ENCODE results near the gene BPTF.

GRCh38 chr17:67784364-67785121, 40.8 kb upstream of the BPTF start:
- TF ChIP-seq GATA2 (IDR thresholded peaks at IDR 0.05; ENCODE audit: low read depth, low read length), result no peak
- TF ChIP-seq GATA3 (IDR thresholded peaks at IDR 0.05; ENCODE audit: low read depth, low read length), result no peak
